Neuron (in vitro differentiated cells): ENCODE measurements around the gene ATP8A2.

ENCODE experiments used
- H2AFZ ChIP-seq: one replicate; pipeline ENCODE4 v1.6.1; 2013; ENCODE audit warnings: low read depth, mild to moderate bottlenecking, inconsistent platforms, low read length, moderate library complexity
- H3K27me3 ChIP-seq: one replicate; pipeline ENCODE4 v1.6.1; 2013; ENCODE audit warnings: low read length; ENCODE audit not compliant: insufficient read depth
- H3K36me3 ChIP-seq: one replicate; pipeline ENCODE4 v1.6.1; 2013; ENCODE audit warnings: low read length; ENCODE audit not compliant: insufficient read depth
- H3K4me1 ChIP-seq: one replicate; pipeline ENCODE4 v1.6.1; 2013; ENCODE audit warnings: low read length; ENCODE audit not compliant: insufficient read depth
- H3K4me3 ChIP-seq: 2 replicates; pipeline ENCODE4 v1.5.1; 2013; ENCODE audit warnings: mild to moderate bottlenecking, low read length, moderate library complexity
- H3K9me3 ChIP-seq: one replicate; pipeline ENCODE4 v1.6.1; 2013; ENCODE audit warnings: low read length

Gene ATP8A2

DNA sequence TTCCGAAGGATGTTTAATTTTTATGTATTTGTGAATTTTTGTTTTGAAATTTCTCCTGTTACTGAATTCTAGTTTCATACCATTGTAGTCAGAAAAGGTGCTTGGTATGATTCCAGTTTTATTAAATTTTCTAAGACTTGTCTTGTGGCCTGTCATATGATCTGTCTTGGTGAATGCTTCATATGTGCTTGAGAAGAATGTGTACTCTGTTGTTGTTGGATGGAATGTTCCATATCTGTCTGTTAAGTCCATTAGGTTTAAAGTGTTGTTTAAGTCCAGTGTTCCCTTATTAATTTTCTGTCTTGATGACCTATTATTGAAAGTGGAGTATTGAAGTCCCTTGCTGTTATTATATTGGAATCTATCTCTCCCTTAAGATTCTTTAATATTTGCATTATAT is 273.9 kb downstream of the ATP8A2 start:
- no peaks in the 10 kb centered on the region for H3K4me1 ChIP-seq
- no peaks in the 10 kb centered on the region for H3K27me3 ChIP-seq
- no peaks in the 10 kb centered on the region for H3K36me3 ChIP-seq
- H3K4me3 ChIP-seq: no peak overlapping the region
- H2AFZ ChIP-seq: no peak overlapping the region
- no peaks in the 10 kb centered on the region for H3K9me3 ChIP-seq

DNA sequence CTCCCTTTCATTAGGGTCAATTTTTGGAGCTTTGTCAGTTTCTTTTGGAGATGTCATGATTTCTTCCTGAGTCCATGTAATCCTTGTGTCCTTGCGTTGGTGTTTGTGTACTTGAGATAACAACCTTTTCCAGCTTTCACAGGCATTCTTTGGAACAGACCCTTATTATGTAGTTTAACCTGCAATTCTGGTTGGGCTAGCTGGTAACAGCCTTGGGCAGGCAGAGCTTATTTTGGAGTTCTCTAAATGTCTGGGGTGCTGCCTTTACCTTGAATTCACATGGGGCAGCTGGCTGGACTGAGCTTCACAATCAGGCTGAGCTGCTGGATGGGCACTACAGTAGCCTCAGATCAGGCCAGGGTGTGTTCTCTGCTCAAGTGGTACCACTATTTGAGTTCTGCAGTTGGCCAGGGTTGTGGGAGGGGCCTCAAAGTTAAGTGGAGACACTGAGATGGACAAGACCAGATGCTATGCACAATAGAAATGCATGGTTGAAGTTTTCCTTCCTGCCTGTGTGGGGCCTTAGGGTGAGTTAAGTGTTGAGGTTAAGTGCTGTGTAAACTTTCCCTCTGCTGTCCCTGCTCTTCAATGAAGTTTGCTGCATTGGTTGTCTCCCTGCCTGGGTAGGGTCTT is 277.3 kb downstream of the ATP8A2 start:
- H3K27me3 ChIP-seq: no peaks in the 10 kb centered on the region
- H3K9me3 ChIP-seq: no peaks in the 10 kb centered on the region
- H2AFZ ChIP-seq: no peak overlapping the region
- H3K4me3 ChIP-seq: no peak overlapping the region
- no peaks in the 10 kb centered on the region for H3K4me1 ChIP-seq
- no peaks in the 10 kb centered on the region for H3K36me3 ChIP-seq

DNA sequence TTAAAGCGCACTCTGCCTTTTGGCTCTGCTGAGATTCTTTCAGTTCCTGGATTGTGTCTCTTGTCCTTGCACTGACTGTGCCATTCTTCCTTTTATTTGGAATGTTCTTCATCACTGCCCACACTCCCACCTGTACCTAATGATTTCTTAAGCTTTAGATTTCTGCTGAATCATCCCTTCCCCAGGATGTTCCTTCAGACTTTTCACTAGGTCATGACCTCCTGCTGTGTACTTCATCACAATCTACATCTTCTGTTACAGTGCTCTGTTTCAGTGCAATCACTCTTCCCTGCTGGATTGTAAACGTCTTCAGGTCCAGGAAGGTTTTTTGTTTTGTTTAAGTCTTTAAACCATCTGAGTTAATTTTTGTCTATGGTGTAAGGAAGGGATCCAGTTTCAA is 281.0 kb downstream of the ATP8A2 start:
- Histone ChIP-seq H2AFZ (no peak overlapping the region), H3K4me1 (no peaks in the 10 kb centered on the region), H3K4me3 (no peak overlapping the region), H3K9me3 (no peaks in the 10 kb centered on the region), H3K27me3 (no peaks in the 10 kb centered on the region), H3K36me3 (no peaks in the 10 kb centered on the region)

DNA sequence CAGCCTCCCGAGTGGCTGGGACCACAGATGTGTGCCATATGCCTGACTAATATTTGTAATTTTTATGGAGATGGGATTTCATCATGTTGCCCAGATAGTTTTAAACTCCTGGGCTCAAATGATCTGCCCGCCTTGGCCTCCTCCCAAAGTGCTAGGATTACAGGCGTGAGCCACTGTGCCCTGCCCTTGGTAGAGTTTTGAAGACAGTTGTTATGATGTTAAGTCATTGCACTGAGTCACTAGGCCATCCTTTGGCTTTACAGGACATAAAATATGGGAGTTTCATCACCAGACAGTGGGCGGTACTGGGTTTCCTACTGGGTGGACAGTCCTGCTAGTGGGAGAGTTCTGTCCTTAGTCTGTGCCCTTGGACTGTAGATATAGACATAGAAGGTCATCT is 282.5 kb downstream of the ATP8A2 start:
- Histone ChIP-seq H3K36me3 (no peaks in the 10 kb centered on the region), H3K4me3 (no peak overlapping the region), H2AFZ (no peak overlapping the region), H3K4me1 (no peaks in the 10 kb centered on the region), H3K9me3 (no peaks in the 10 kb centered on the region), H3K27me3 (no peaks in the 10 kb centered on the region)

DNA sequence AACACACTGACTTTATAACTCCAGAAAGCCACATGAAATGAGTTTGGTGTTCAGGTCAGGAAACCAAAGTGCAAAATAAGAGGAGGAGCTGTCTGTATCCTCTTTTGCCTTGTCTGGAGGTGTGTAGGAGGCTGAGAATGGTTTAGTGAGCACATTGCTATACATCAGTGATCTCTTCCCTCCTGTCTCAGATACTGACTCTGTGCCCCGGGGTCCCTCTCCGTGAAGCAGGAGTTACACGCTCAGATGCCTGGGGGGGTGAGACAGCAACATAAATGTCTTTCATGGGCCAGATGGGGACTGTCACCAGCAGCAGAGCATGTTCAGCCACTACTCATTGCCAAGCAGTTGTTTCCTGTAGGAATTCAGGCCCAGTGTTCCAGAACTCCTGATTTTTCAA is 285.4 kb downstream of the ATP8A2 start:
- no peaks in the 10 kb centered on the region for H3K27me3 ChIP-seq
- H2AFZ ChIP-seq: no peak overlapping the region
- no peak overlapping the region for H3K4me3 ChIP-seq
- H3K4me1 ChIP-seq: no peaks in the 10 kb centered on the region
- H3K36me3 ChIP-seq: no peaks in the 10 kb centered on the region
- H3K9me3 ChIP-seq: no peaks in the 10 kb centered on the region

DNA sequence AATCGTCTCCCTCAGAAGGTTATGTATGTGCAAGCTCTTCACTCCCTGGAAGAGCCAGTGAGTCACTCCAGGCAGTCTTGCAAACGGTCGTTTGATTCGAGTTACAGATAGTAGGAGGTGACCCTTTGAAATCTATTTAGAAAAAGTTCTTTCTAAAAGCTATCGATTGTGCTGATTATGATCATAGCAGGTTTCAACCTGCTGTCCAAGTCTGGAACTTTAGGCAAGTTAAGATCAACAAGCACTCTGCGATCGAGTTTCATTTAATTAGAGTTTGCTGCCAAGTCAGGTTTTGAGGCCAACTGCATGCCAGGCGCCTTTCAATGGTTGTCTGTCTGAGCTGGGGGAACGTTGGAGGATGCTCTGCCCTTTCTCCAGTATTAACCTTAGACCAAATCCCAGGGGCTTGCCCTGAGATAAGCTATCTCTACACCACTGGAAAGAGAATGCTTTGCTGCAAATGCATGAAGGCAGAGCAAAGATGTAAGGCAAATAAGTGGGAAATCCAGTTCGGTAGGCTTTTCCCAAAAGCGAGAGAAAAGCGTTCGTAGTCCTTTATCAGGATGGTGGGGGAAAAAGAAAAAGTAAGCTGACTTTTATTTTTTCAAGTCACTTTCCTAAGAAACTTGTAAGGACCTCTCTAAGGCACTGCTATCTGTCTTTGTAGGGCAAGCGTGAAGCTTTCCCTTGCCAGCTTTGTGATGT is 287.5 kb downstream of the ATP8A2 start:
- Histone ChIP-seq H3K4me1 (no peaks in the 10 kb centered on the region), H3K9me3 (no peaks in the 10 kb centered on the region), H3K27me3 (no peaks in the 10 kb centered on the region), H3K4me3 (no peak overlapping the region), H3K36me3 (no peaks in the 10 kb centered on the region), H2AFZ (no peak overlapping the region)

DNA sequence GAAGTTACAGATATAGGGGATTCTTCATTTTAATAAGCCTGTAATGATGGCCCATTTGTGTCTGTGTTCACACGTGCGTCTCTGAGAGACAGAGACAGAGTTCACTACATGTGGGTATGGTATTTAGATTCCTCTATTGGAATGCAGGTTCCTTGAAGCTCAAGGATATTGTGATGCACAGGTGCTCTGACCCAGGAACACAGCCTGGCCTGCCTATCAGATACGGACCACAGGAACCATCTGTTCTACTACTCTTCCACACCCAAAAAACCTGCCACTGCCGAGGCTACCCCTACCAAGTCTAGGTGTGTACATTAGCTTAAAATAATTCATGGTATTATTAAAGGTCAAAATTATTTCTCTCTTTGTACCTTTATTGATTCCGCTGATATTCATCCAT is 289.2 kb downstream of the ATP8A2 start:
- Histone ChIP-seq H3K4me1 (no peaks in the 10 kb centered on the region), H3K4me3 (no peak overlapping the region), H3K36me3 (no peaks in the 10 kb centered on the region), H3K27me3 (no peaks in the 10 kb centered on the region), H2AFZ (no peak overlapping the region), H3K9me3 (no peaks in the 10 kb centered on the region)

DNA sequence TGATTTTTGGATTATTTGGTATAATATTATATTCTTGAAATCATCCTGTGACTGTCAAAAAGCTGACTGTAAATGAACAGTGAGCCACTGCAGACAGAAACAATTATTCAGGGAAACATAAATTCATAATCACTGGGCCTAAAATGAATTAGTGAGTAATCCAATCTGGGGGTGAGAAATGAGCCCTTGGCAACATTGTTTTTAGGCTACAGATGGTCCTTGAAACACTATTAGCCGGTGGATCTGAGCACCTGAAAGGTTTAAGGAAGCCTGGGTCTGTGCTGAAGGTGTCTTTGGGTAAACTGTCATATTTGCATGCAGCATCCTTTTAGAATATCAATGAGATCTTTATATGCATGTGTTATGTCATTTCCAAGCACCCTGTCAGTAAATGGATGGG is 290.7 kb downstream of the ATP8A2 start:
- Histone ChIP-seq H3K4me1 (no peaks in the 10 kb centered on the region), H3K36me3 (no peaks in the 10 kb centered on the region), H2AFZ (no peak overlapping the region), H3K4me3 (no peak overlapping the region), H3K9me3 (no peaks in the 10 kb centered on the region), H3K27me3 (no peaks in the 10 kb centered on the region)

DNA sequence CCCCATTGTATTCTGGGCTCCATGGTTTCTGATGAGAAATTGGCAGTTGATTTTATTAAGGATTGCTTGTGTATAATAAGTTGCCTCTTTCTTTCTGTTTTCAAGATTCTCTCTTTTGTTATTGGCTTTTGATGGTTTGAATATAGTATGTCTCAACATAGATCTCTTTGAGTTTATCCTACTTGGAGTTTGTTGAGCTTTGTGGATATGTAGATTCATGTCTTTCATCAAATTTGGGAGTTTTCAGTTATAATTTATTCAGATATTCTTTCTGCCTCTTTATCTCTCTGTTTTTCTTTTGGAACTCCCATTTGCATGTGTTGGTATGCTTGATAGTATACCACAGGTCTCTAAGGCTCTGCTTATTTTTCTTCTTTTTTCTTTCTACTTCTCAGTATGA is 296.6 kb downstream of the ATP8A2 start:
- Histone ChIP-seq H2AFZ (no peak overlapping the region), H3K9me3 (no peaks in the 10 kb centered on the region), H3K4me3 (no peak overlapping the region), H3K4me1 (no peaks in the 10 kb centered on the region), H3K36me3 (no peaks in the 10 kb centered on the region), H3K27me3 (no peaks in the 10 kb centered on the region)

DNA sequence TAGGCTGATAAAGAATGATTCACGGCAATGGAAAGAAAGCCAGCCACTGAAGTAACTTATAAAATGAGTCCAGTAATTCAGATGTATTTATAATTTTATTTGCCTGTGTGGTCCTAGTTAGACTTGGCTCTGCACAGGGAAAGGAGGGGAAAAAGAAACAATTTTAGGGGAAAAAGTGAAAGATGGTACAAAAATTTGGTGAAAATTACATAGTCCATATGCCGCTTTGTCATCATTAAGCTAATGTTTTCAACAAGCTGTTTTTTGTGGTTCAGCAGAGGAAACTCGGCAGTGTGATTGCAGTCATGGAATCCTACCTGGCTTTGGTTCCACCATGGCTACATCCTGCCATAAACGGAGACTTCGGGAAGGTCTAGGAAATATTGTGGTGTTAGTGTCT is 301.9 kb downstream of the ATP8A2 start:
- Histone ChIP-seq H3K27me3 (no peaks in the 10 kb centered on the region), H3K4me1 (no peaks in the 10 kb centered on the region), H2AFZ (no peak overlapping the region), H3K9me3 (no peaks in the 10 kb centered on the region), H3K36me3 (no peaks in the 10 kb centered on the region), H3K4me3 (no peak overlapping the region)

DNA sequence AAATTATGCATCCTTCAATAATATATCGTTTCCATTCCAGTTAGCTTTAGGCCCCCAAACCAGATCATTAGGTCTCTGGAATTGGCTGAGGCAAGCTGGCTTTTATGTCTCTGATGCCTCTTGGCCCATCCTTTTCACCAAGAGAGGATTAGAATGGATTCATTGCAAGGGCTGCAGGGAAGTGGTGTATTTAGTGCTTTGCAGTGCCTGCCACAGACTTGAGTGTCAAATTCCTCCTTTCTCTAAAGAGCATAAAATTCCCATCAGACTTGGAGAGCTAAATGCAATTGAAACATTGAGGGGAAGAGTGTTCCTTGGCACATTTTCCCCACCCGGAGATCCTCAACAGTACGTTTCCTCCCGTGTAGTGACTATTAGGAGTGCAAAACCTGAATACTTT is 302.6 kb downstream of the ATP8A2 start:
- H3K9me3 ChIP-seq: no peaks in the 10 kb centered on the region
- no peaks in the 10 kb centered on the region for H3K27me3 ChIP-seq
- no peaks in the 10 kb centered on the region for H3K4me1 ChIP-seq
- H3K36me3 ChIP-seq: no peaks in the 10 kb centered on the region
- H3K4me3 ChIP-seq: no peak overlapping the region
- H2AFZ ChIP-seq: no peak overlapping the region

DNA sequence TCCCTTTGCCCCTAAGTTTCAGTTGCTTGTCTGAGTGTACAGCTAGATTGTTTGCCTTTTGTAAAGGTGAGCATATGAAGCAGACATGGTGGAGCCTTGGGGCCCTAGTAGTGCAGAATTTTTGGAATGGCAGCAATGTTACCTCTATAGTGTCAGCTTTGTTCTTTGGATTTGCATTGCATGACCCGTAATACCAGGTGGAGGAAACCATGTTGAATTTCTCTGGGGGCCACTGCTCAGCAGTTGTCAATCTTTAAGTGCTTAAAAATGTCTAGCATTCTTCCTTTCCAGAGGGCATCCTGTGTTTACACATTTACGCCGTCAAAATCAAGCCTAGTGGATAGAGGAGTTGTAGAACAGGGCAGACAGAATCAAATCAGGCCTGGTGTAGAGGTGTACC is 303.3 kb downstream of the ATP8A2 start:
- Histone ChIP-seq H3K4me1 (no peaks in the 10 kb centered on the region), H3K9me3 (no peaks in the 10 kb centered on the region), H2AFZ (no peak overlapping the region), H3K36me3 (no peaks in the 10 kb centered on the region), H3K27me3 (no peaks in the 10 kb centered on the region), H3K4me3 (no peak overlapping the region)

DNA sequence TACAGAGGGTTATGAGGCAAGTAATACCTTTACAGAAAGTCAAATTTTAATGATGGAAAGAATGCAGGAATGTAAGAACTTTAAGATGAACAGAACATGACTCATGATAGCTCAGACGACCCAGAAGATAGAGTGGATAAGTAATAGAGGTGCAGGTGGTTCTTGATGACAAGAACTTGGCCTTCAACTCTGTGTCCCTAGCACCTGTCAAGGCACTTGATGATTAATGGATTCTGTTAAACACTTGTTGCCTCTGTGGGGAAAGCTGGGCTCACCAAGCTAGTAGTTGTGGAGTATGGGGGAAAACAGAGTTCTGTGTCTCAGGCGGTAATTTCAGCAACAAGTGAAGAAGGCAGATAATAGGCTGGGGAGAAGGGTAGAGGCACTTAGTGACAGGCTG is 306.2 kb downstream of the ATP8A2 start:
- no peak overlapping the region for H3K4me3 ChIP-seq
- no peaks in the 10 kb centered on the region for H3K27me3 ChIP-seq
- H3K9me3 ChIP-seq: no peaks in the 10 kb centered on the region
- no peaks in the 10 kb centered on the region for H3K36me3 ChIP-seq
- H2AFZ ChIP-seq: no peak overlapping the region
- no peaks in the 10 kb centered on the region for H3K4me1 ChIP-seq

DNA sequence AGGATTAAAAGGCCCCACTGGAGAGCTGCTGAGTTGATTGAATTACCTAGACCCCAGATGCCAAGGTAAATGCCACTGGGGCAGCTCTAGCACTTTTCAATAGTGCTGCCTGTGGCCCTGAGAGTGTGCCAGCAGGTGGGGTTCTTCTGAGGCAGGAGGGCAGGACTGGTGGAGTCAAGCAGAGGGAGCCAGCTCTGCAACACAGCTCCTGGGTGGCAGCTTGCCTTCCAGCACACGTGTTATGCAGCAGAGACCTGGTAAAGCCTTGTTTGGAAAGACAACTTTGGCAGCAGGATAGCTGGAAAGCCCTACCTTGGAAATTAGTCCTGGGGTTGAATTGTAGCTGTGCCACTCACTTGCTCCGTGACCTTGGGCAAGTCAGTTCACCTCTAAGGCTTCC is 306.6 kb downstream of the ATP8A2 start:
- Histone ChIP-seq H3K27me3 (no peaks in the 10 kb centered on the region), H3K36me3 (no peaks in the 10 kb centered on the region), H3K4me3 (no peak overlapping the region), H3K4me1 (no peaks in the 10 kb centered on the region), H3K9me3 (no peaks in the 10 kb centered on the region), H2AFZ (no peak overlapping the region)
